Fibroblast of lung (primary cell): ENCODE measurements around the gene TFDP2. TPM values are rescaled to one million over a fixed set of nuclear protein-coding genes. Genes with fewer than 3 reads are reported as not detected.

Experiments
- DNase-seq, 2 donors: peaks; one replicate each; pipeline versions ENCODE4 v3.0.0 to v3.0.0-alpha.2; 2010; ENCODE audit warnings: low read depth in 2 of 2
- H2AFZ ChIP-seq: 2 replicates; pipeline ENCODE4 v1.5.1; 2012; ENCODE audit warnings: low read length, control low read depth, inconsistent platforms
- H3K27ac ChIP-seq: 2 replicates; pipeline ENCODE4 v1.5.1; 2011; ENCODE audit warnings: low read length, control low read depth; ENCODE audit not compliant: insufficient read depth
- H3K27me3 ChIP-seq: 2 replicates; pipeline ENCODE4 v1.5.1; 2011; ENCODE audit warnings: mild to moderate bottlenecking, low read length; ENCODE audit not compliant: control insufficient read depth, insufficient read depth
- H3K36me3 ChIP-seq: 2 replicates; pipeline ENCODE4 v1.5.1; 2011; ENCODE audit warnings: low read length; ENCODE audit not compliant: control insufficient read depth, insufficient read depth
- H3K4me1 ChIP-seq: 2 replicates; pipeline ENCODE4 v1.5.1; 2011; ENCODE audit warnings: low read length; ENCODE audit not compliant: control insufficient read depth, insufficient read depth; ENCODE audit errors: extremely low read depth
- H3K4me2 ChIP-seq: 2 replicates; pipeline ENCODE4 v1.5.1; 2011; ENCODE audit warnings: low read length, control low read depth; ENCODE audit not compliant: insufficient read depth; ENCODE audit errors: extremely low read depth
- H3K4me3 ChIP-seq, 4 experiments: fragments of 200-600 bp in 1 of 4; sonication (generic) in 1 of 4; replicated peaks in 1 of 4; 2 replicates each; pipeline ENCODE4 v1.5.1; 2011 to 2016; ENCODE audit warnings: low read length in 4 of 4, low read depth in 3 of 4, mild to moderate bottlenecking in 3 of 4, control low read depth in 2 of 4, inconsistent platforms in 1 of 4, mixed read lengths in 1 of 4; ENCODE audit not compliant: insufficient read depth in 1 of 4; ENCODE audit errors: control extremely low read depth in 1 of 4
- H3K79me2 ChIP-seq: 2 replicates; pipeline ENCODE4 v1.5.1; 2012; ENCODE audit warnings: mild to moderate bottlenecking, low read length, inconsistent platforms; ENCODE audit not compliant: control insufficient read depth, insufficient read depth
- H3K9ac ChIP-seq: 2 replicates; pipeline ENCODE4 v1.5.1; 2011; ENCODE audit warnings: mild to moderate bottlenecking, low read length, control low read depth; ENCODE audit not compliant: insufficient read depth
- H3K9me3 ChIP-seq: 2 replicates; pipeline ENCODE4 v1.5.1; 2012; ENCODE audit warnings: low read depth, low read length; ENCODE audit not compliant: control insufficient read depth, insufficient read depth
- H4K20me1 ChIP-seq: 2 replicates; pipeline ENCODE4 v1.5.1; 2011; ENCODE audit warnings: low read length; ENCODE audit not compliant: control insufficient read depth, insufficient read depth; ENCODE audit errors: extremely low read depth
- EZH2 ChIP-seq: IDR thresholded peaks from 2 replicates; pipeline ENCODE4 v1.5.1; 2012; ENCODE audit warnings: low read length, control low read depth, mild to moderate bottlenecking; ENCODE audit errors: missing control alignments
- polyA plus RNA-seq, 2 donors: library from polyadenylated mRNA; depleted of rRNA in 1 of 2; stranded (reverse) in 1 of 2; unstranded in 1 of 2; fragments of >200 nt; gene quantifications; 2 replicates each; pipeline ENCODE4 v1.2.1, GENCODE V29; 2011 to 2012; ENCODE audit warnings: missing spikeins in 1 of 2
- total RNA-seq: library from RNA; depleted of rRNA; stranded (reverse); fragments of >200 nt; gene quantifications from 2 replicates; pipeline ENCODE4 v1.2.1, GENCODE V29; 2014
- TF ChIP-seq, protein P1 (sequence below), 2 donors: IDR thresholded peaks in 1 of 2; conservative IDR thresholded peaks in 1 of 2; 1 replicate in 1 of 2; 2 replicates in 1 of 2; pipeline ENCODE4 v1.5.1; 2011 to 2012; ENCODE audit warnings: low read length in 2 of 2, control low read depth in 1 of 2, inconsistent platforms in 1 of 2, low read depth in 1 of 2, mild to moderate bottlenecking in 1 of 2

TFDP2 gene
- total and polyA plus RNA-seq, 2 donors (not counting 1 experiment from before 2014, with no cell fraction given): 25.1 to 83.7 TPM

DNA sequence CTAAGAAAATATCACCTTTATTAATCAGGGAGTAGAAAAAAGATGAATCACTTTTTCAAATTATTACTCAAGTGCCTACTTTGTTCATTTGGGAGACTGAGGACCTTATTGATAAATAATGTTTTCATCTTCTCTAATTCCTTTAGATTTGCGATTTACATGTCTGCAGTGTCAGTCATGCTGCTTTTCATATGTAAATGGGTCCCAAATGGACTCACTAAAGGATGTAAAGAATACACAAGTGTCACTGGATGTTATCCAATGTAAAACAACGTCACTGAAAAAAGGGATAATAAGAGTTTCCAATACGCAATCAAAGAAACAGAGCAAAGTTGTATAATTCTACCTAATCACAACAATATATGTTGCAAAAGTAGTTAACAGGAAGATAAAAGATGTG is 84.9 kb downstream of the TFDP2 start:
- TF ChIP-seq, protein P1, sequence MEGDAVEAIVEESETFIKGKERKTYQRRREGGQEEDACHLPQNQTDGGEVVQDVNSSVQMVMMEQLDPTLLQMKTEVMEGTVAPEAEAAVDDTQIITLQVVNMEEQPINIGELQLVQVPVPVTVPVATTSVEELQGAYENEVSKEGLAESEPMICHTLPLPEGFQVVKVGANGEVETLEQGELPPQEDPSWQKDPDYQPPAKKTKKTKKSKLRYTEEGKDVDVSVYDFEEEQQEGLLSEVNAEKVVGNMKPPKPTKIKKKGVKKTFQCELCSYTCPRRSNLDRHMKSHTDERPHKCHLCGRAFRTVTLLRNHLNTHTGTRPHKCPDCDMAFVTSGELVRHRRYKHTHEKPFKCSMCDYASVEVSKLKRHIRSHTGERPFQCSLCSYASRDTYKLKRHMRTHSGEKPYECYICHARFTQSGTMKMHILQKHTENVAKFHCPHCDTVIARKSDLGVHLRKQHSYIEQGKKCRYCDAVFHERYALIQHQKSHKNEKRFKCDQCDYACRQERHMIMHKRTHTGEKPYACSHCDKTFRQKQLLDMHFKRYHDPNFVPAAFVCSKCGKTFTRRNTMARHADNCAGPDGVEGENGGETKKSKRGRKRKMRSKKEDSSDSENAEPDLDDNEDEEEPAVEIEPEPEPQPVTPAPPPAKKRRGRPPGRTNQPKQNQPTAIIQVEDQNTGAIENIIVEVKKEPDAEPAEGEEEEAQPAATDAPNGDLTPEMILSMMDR (conservative IDR thresholded peaks at IDR 0.05 in 1 of 2, IDR thresholded peaks at IDR 0.05 in 1 of 2; ENCODE audit: low read depth in 1 of 2, low read length in 2 of 2): no peak
- no peak for TF ChIP-seq EZH2
- Histone ChIP-seq H3K36me3 (no peaks in the 10 kb centered on the region), H3K4me3 (no peak overlapping the region), H4K20me1 (no peaks in the 10 kb centered on the region), H3K27me3 (no peaks in the 10 kb centered on the region), H3K79me2 (no peaks in the 10 kb centered on the region), H3K9me3 (no peaks in the 10 kb centered on the region), H2AFZ (no peak overlapping the region), H3K4me2 (no peak overlapping the region), H3K9ac (no peak overlapping the region), H3K4me1 (no peaks in the 10 kb centered on the region), H3K27ac (no peak overlapping the region)
- DNase-seq: no peak

DNA sequence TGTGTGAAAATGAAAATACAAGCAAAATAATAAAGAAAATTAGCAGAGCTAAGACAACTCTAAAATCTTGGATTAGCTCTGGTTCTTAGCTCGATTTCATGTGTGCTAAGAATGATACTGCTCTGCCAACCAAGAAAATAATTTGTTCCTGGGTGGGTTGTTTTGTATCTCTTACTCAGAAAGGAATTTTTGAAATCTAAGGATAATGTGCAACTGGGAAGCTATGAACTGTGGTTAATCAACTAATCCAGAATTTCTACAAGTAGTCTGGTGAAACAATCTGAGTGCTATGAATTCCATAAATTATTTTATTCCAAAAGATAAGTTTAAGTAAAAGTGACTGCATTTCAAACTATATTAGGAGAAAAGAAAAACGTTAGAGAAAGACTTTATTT is 92.0 kb downstream of the TFDP2 start:
- no peaks in the 10 kb centered on the region for H4K20me1 ChIP-seq
- TF ChIP-seq, protein P1 (conservative IDR thresholded peaks at IDR 0.05 in 1 of 2, IDR thresholded peaks at IDR 0.05 in 1 of 2; ENCODE audit: low read depth in 1 of 2, low read length in 2 of 2): no peak
- no peak for TF ChIP-seq EZH2
- H3K4me1 ChIP-seq: no peaks in the 10 kb centered on the region
- no peak overlapping the region for H3K4me2 ChIP-seq
- no peaks in the 10 kb centered on the region for H3K27me3 ChIP-seq
- H3K4me3 ChIP-seq: no peak overlapping the region
- no peak overlapping the region for H3K27ac ChIP-seq
- no peaks in the 10 kb centered on the region for H3K36me3 ChIP-seq
- no peaks in the 10 kb centered on the region for H3K79me2 ChIP-seq
- H3K9me3 ChIP-seq: no peaks in the 10 kb centered on the region
- peak in 1 of 2 donors; percentile 6 for DNase-seq
- no peak overlapping the region for H3K9ac ChIP-seq
- H2AFZ ChIP-seq: no peak overlapping the region

DNA sequence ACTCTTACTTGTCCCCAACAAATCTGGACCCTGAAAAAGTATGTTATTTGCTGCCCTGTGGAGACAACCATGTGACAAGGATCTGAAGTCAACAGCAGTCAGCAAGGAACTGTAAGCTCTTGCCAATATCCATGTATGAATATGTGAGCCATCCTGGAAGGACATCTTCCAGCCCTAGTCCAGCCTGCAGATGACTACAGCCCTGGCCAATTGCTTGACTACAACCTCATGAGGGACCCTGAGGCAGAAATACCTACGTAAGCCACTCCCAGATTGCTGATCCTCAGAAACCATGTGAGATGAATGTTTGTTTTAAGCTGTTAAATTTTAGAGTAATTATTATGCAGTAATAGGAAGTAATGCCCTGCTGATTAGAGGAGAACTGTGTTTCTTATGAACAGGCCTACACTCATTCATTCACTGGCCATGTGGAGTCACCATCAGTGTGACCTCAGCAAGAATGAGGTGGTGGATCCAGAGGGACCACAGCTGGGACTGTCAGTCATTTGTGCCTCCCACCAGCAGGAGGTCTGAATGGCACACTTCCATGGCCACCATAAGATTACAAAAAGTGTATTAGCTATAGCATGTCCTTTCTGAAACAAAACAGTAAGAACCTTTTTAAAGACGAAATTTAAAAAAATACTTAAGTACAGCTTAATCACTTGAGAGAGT is 92.6 kb downstream of the TFDP2 start:
- Histone ChIP-seq H3K79me2 (no peaks in the 10 kb centered on the region), H3K4me3 (no peak overlapping the region), H3K27me3 (no peaks in the 10 kb centered on the region), H3K4me2 (no peak overlapping the region), H3K36me3 (no peaks in the 10 kb centered on the region), H3K4me1 (no peaks in the 10 kb centered on the region), H3K9me3 (no peaks in the 10 kb centered on the region), H3K27ac (no peak overlapping the region), H3K9ac (no peak overlapping the region), H4K20me1 (no peaks in the 10 kb centered on the region), H2AFZ (no peak overlapping the region)
- TF ChIP-seq, protein P1 (conservative IDR thresholded peaks at IDR 0.05 in 1 of 2, IDR thresholded peaks at IDR 0.05 in 1 of 2; ENCODE audit: low read depth in 1 of 2, low read length in 2 of 2): no peak
- no peak for TF ChIP-seq EZH2
- no peak for DNase-seq
